Stimulated activated CD8-positive, alpha-beta memory T cell treated with anti-CD3 and anti-CD28 coated beads, Interleukin-15, amount 100 ng/mL, for 1 hour (primary cell): ENCODE data around the gene FSTL4.

Experiments
- DNase-seq: peaks from one replicate; pipeline ENCODE4 v3.0.0-alpha.2; 2020; ENCODE audit warnings: low read depth

Gene FSTL4

GRCh38 chr5:133612249-133612860, at the start of gene FSTL4:
TSS of gene FSTL4 (minus strand) at chr5:133612541.
- DNase-seq: no peak

- no peak for DNase-seq
Measured at GRCh38 chr5:133661389-133661788, 49.0 kb upstream of the FSTL4 start.

- DNase-seq: no peak
Measured at GRCh38 chr5:133658327-133658726, 46.0 kb upstream of the FSTL4 start.

GRCh38 chr5:133657036-133657435, 44.7 kb upstream of the FSTL4 start:
- no peak for DNase-seq

- no peak for DNase-seq
Measured at GRCh38 chr5:133655966-133656365, 43.6 kb upstream of the FSTL4 start.

GRCh38 chr5:133653760-133654049, 41.4 kb upstream of the FSTL4 start:
- DNase-seq: no peak

DNA sequence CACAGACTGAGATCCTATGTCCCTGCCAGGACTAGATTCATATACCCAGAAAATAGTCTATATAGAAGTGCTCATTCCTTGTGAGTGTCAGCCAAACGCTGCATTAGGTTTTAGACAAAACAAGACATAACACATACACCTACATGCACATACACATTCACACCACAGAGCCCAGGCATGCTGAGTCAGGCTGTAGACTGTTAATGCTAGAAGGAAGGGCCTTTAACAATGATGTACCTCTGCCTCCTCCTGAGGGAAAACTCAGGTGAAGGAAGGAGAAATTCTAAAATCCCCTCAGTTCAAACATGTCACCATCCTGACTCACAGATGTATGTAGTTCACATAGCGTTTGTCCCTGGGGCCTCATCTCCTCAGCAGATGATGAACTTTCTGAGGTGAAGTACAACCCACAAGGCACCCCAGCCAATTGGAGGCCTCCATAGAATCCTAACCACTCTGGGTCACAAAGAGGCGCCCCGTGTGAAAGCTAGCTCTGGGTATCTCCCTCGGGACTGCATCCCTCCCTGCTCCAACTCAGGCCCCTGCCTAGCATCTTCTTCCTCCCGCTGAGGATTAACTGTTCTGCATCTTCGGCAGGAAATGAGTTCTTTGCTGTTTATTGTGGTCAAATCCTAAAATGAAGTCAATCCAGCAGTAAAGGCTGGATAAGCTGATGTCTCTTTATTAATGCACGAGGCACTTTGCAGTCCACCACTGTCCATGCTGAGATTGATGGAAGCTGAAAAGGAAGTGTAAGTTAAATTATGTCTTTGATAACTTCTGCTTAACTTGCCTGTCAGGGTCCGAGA, 40.8 kb upstream of the FSTL4 start:
- DNase-seq: no peak

- no peak for DNase-seq
Measured at GRCh38 chr5:133644000-133644865, 31.9 kb upstream of the FSTL4 start.

DNA sequence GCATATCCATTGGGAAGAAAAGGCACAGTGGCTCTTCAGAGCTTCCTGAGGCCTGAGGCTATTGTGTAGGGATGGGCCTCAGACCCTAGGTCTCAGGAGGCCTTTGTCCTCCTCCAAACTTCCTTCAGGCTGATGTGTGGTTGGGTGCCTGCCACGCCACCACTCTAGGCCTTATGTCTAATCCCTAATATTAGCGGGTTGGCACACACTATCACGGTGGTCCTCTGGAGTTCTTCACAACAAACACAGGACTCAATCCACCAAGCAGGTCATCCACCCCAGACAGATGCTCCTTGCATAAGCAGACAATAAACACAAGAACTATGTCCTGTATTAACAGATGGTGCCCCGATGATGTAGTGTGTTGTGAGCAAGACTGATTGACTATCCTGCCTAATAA, 31.0 kb upstream of the FSTL4 start:
- DNase-seq: no peak

- no peak for DNase-seq
Measured at GRCh38 chr5:133642153-133642722, 29.9 kb upstream of the FSTL4 start.

DNA sequence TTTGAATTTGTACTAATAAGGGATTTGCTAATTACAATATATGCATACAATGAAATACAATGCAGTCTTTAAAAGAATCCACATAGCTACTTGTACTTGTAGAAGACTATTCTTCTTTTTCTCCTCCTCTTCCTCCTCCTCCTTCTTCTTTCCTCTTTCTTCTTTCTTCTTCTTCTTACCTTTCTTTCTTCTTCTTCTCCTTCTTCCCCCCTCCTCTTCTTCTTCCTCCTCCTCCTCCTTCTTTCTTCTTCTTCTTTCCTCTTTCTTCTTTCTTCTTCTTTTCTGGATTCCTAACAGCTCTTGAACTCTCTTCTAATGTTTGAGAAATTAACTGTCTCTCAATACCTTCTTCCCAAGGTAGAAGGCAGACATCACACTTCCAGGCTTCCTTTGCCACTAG, 29.3 kb upstream of the FSTL4 start:
- DNase-seq: no peak

DNA sequence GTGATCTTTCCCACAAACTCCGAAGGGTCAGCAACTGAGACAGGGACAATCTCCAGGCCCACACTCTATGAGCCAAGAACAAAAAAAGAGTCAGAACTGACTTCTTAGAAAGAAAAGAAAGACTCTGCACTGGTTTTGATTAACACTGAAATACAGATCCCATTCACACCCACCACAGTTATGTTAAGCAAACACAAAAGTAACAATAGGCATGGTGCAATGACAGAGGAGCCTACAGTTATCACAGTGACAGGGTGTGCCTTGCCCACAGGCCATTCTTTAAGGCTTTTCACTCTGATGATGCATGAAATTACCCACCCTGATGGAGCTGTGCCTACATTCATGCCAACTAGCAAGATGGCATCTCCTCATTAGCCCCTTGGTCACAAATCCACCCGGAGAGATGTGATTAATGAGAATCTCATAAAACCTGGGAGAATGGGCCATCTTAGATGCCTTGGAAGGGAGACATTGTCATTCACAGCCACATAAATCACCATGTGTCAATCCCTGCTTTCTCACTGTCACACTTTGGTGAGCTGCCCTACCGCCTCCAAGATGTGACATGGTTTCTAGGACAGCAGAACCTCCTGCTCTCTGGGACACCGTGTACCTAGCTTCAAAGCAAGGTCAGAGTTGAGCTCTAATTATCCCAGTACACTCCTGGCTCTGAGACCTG, 27.6 kb upstream of the FSTL4 start:
- no peak for DNase-seq

DNA sequence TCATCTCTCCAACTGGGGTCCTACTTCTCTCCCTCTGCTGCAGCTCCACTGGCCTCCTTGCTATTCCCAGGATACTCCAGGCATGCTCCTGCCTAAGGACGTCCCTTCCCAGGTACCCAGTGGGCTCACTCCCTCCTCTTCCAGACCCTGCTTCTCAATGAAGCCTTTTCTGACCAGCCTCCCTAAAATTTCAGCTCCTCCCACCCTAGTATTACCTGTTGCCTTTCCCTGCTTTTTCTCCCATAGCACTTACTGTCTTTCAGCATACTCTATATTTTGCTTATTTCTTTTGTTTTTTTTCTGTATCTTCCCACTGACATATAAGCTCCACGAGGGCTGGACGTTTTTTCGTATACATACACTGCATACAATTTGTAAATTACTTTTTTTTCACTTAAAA, 26.1 kb upstream of the FSTL4 start:
- no peak for DNase-seq

- DNase-seq: no peak
Measured at GRCh38 chr5:133637206-133637605, 24.9 kb upstream of the FSTL4 start.

DNA sequence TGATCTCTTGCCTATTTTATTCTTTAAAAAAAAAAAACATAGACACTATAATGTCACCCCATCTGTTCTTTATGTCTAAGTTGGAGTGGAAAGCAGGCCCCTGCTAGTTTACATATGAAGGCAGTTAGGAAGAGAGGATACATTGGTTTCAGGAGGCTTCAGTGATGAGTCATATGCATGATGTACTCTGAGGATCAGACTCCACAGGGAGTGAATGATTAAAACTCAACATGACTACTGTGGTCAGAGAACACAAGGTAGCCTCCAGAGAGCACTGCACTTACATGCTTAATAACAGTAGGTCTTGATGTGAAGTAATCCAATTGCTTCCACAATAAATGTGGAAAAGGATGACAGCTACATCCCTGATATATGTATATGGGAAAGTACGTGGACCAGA, 22.7 kb upstream of the FSTL4 start:
- DNase-seq: no peak

DNA sequence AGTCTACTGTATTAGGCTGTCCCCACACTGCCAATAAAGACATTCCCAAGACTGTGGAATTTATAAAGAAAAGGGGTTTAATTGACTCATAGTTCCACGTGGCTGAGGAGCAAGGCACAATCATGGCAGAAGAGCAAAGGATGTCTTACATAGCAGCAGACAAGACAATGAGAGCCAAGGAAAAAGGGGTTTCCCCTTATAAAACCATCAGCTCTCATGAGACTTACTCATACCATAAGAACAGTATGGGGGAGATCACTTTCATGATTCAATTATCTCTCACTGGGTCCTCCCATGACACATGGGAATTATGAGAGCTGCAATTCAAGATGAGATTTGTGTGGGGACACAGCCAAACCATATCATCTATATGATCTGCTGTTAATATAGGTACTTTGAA, 14.8 kb upstream of the FSTL4 start:
- no peak for DNase-seq

GRCh38 chr5:133624316-133624715, 12.0 kb upstream of the FSTL4 start:
- DNase-seq: no peak

DNA sequence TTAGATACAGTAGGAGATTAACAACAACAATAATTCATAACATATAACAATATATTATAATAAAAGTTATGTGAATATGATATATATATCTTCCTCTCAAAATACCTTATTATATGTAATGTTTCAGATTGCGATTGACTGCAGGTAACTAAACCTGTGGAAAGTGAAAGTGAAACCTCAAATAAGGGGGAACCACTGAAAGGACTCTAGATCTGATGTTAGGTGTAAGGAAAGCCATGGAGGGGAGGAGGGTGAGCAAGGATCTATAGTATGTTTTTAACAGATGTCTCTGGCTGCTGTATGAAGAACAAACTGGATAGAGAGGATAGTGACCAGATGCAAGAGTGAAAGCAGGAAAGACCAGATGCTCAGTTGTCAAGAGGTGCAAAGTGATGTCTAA, 5.8 kb upstream of the FSTL4 start:
- DNase-seq: no peak

- no peak for DNase-seq
Measured at GRCh38 chr5:133613743-133614142, 1.4 kb upstream of the FSTL4 start.

GRCh38 chr5:133613184-133613583, 843 bp upstream of the FSTL4 start:
- no peak for DNase-seq

DNA sequence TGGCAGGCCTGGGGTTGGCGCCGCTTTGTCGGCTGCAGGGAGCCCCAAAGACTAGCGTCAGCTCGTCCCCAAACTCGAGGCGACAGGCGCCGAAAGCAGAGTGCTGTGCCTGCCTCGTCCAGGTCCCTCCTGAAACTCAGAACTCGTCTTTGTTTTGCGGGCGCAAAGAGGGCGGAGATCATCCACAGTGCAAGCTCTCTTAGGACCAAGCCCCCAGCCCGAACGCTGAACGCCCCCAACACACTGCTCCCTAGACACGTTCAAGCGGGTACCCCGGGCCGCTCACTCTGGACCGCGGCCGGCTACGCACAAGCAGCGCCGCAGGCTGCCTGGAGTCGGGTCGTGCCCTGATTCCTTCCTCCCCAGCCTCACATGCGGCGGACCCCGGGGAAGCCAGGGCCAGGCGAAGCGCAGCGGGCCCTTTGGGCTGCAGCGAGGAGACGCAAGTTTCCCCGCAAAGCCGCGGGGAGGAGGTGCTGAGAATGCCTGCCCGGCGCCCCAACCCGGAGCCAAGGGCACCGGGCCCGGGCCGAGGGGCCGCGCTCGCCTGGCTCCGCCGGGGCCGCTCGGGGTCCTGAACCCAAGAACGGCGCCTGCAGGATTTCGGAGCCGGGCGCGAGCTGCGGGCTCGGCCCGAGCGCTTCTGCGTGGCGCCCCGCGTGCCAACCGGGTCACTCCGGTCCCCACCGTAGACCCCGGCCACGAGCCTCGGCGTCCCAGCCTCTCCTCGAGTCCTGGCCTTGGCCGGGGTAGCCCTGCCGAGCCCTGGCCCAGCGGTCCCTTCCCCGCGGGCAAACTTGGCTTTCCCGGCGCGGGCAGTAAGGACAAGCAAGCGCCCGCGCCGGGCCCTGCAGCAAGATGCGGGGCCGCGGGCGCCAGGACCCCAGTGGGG, 738 bp downstream of the FSTL4 start:
- no peak for DNase-seq
